B cell (primary cell): ENCODE data around the gene USP48.

Experiments used
- CTCF ChIP-seq: fragments of 200-600 bp; IDR thresholded peaks from one replicate; pipeline ENCODE4 v1.8.0; 2022; ENCODE audit warnings: antibody characterized with exemption, mild to moderate bottlenecking
- EZH2 ChIP-seq: IDR thresholded peaks from 2 replicates; pipeline ENCODE4 v1.6.1; 2012; ENCODE audit warnings: borderline replicate concordance, low read depth, mild to moderate bottlenecking, moderate library complexity, low read length; ENCODE audit not compliant: insufficient read depth, poor library complexity, severe bottlenecking

GRCh38 chr1:21759818-21760217, 23.1 kb downstream of the USP48 start:
- TF ChIP-seq CTCF (no peak), EZH2 (no peak)
